HG03571 (cell line): ENCODE results near the gene NOMO2.
"Not testable (repeated sequence)": the region's sequence is repeated elsewhere in the genome, so short reads cannot be mapped to it uniquely, and the experiment has no call there.

Experiments used
- ATAC-seq: cut with Tn5 transposase; IDR thresholded peaks from one replicate; pipeline ENCODE4 v1.9.1; 2021; ENCODE audit not compliant: unreplicated experiment

The NOMO2 gene

DNA sequence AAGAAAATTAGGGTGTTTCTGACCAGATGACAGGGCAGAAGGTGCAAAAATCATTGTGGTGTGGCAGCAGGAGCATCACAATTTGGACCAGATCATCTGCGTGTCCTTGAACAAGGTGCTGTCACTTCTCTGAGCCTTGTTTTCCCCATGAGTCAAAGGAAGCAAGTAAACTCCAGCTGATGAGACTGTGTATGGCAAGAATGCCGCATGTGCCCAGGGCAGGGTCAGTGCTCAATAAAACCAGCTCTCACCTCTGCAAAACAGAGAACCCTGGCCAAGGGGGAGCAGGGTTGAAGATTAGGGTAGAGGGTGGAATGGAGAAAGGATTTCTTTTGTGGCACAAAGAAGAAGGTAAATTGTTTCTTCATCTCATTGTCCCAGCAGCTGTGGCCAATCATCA lies 17.4 kb upstream of the NOMO2 start:
- not testable (repeated sequence) for ATAC-seq

DNA sequence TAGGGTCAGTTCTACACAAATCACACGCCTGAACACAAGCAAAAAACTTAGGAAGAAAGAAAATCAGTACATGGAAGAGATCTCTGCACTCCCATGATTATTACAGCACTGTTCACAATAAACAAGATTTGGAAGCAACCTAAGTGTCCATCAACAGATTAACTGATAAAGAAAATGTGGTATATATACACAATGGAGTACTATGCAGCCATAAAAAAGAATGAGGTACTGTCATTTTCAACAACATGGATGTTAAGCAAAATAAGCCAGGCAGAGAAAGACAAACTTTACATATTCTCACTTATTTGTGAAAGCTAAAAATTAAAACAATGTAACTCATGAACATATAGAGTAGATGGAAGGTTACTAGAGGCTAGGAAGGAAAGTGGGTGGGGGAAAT lies 16.0 kb upstream of the NOMO2 start:
- not testable (repeated sequence) for ATAC-seq

DNA sequence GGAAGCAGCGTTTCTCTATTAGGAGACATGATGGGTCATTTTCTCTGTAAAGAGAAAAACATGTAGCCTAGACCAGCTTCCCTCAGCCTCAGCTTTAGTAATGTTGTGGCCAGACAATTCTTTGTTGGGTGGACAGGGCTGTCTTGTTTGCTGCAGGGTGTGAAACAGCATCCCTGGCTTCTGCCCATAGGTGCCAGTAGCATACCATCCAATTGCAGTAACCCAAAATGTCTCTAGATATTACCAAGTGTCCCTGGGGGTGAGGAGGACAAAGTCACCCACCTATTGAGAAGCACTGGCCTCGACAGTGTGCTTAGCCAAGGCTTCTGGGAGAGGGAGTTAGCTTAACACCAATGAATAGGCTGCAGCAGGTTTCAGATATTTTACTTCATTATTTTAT lies 14.0 kb upstream of the NOMO2 start:
- not testable (repeated sequence) for ATAC-seq

DNA sequence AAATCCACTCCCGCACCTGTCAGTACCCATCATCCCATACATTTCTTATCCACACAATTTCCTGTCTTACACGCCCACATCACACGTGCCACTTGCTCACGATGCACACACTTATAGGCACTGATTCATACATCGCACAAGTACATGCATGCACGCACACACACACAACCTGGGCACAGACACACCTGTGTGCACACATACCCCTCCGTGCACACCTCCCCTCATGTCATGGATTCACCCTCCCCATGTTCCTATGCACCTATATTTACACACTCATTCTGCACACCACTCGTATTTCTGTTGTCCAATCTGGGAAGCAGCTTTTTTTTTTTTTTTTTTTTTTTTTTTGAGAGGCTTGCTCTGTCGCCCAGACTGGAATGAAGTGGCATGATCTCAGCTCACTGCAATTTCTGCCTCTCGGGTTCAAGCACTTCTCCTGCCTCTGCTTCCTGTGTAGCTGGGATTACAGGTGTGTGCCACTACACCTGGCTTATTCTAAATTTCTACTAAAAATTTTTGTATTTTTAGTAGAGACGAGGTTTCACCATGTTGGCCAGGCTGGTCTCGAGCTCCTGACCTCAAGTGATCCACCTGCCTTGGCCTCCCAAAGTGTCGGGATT lies 13.5 kb upstream of the NOMO2 start:
- not testable (repeated sequence) for ATAC-seq

DNA sequence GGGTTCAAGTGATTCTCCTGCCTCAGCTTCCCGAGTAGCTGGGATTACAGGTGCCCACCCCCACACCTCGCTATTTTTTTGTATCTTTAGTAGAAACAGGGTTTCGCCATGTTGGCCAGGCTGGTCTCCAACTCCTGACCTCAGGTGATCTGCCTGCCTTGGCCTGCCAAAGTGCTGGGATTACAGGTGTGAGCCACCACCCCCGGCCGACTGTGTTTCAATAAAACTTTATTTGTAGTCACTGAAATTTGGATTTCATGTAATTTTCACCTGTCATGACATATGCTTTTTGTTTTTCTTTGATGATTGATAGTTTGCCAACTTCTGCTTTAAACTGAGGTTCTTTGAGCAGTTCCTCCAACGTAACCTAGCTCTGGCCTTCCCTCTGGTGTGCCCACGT lies 12.0 kb upstream of the NOMO2 start:
- not testable (repeated sequence) for ATAC-seq

DNA sequence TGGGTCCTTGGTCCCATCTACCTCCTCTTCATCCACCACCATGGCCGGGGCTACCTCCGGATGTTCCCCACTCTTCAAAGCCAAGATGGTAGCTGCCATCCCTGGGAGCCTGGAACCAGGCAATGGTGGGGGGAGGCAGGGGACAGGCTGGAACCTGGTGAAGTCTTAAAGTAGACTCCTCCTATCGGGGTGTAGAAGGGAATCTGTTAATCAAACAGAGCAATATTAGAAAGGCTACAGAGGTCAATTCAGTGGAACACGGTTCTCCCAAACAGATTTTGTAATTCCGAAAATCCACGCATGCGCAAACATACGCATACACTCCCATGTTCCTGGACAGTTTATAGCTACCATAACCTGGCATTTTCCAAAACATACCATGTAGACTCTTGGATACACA lies 11.1 kb upstream of the NOMO2 start:
- not testable (repeated sequence) for ATAC-seq

DNA sequence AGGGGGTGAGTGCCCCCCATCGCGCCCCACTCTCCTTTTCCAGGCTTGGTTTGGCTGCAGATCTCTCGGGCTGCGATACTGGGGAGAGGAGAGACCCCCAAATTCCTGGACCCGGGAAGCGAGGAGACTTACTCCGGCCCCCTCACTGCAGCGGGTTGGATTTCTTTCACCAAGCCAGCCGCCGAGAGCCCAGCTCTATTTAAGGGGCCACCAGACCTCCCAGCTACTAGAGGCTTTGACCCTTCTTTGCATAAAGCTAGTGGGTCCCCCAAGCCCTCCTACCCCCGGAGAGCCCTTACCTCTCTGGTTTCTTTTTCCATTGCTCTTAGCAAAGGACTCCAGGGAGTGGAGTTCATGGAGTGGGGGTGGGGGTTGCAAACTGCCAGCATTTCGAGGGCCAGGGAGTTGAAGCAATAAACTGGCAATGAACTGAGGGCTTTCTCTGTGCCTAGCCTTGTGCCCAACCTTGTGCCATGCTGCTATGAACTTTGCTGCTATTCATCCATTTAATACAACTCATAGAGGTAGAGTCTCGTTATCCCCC lies 9.5 kb upstream of the NOMO2 start:
- ATAC-seq = not testable (repeated sequence)

DNA sequence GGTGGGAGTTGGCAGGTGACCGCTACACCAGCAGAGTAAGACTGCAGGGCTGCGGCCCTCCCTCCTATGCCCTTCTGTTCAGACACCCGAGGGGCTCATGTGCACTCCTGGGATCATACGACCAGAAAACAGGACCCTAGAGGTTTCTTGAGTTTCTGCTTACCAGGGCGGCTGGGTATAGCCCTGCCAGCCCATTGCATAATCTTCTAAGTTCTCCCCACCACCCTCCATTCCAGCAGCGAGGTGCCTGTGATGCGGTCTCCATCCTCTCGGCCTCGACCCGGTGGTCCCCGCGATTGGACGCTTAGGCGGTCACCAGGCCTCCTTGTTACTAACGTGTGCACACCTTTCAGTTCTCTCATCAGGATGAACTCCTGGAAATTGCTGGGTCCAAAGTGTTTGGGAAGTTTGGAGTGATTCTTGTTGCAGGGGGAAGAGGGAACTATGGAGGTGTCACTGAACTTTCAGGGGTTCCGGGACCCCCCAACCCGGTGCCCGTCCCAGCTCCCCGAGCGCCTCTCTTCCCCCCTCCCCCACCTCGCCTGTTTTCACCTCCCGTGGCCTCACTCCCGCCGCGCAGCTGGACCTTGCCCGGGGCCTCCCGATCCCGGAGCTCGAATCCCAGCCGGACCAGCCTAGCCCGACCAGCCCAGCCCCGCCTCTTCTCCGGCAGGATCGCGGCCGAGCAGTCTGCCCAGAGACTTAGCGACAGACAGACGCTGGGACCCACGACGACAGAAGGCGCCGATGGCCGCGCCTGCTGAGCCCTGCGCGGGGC lies 8.8 kb upstream of the NOMO2 start:
- not testable (repeated sequence) for ATAC-seq

DNA sequence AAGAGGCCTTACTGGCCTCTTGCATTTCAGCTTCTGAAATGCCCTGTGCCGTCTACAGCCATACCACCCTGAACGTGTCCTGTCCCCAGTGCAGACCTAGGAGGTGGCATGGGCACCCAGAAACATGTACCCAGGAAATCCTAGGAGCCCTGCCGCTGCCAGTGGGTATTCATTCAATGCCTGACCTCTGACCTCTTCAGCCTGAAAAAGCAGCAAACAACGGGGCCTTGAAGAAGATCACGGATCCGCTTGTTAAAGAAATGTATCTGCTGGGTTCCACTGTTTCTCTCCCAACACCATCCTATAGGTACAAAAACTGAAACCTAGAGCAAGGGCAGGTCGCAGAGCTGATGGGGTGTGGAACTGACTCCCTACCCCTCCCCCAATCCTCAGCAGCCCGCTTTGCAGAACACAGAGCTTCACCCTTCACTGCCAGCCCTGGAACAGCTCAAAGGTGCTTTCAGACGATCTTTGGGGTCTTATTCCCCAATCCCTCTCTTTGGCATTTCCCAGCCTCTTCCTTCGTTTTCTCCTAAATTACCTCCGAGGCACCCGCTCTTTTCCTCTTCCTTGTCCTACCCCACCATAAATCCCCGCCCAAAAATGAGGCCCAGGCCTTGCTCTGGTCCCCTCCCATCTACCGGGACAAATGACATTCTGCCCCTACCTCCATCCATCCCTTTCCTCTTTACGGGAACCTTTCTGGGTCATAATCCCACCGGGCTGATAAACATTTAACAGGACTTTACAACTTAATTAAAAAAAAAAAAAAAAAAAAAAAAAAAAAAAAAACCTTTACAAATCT lies 1.3 kb downstream of the NOMO2 start:
- not testable (repeated sequence) for ATAC-seq

DNA sequence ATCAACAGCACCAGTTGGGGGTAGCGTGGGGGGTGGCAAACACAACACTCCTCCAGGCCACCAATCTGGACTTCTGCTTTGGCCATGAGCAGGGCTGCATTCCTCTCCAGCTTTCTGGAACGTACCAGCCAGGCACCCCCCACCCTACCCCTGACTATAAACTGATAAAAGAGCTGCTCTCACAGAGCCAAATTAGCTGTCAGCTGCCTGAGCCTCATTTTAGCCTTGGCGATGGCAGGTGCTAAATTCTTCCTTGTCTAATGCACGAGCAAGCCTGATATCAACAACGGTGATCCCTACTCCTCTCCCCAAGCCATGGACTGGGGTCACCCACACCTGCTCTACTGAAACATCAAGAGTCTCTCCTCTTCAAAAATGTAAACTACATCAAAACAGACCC lies 8.2 kb downstream of the NOMO2 start:
- ATAC-seq = not testable (repeated sequence)

DNA sequence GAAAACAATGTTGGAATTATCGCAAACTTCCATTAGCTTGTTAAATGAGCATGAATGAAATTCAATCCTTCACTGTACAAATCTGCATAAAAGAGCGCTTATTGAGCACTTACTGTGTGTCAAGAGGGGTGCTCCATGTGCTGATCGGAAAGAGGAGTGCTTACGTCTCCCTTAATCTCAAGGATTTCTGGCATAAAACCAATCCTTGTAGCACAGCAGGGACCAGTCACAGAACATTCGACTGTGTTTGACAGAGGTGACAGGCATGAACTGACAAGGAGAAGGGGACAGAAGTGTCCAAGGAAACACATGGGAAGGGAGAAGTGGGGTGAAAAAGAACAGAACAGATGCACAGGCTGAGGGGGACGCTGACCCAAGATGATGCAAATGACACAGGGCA lies 14.5 kb downstream of the NOMO2 start:
- not testable (repeated sequence) for ATAC-seq

DNA sequence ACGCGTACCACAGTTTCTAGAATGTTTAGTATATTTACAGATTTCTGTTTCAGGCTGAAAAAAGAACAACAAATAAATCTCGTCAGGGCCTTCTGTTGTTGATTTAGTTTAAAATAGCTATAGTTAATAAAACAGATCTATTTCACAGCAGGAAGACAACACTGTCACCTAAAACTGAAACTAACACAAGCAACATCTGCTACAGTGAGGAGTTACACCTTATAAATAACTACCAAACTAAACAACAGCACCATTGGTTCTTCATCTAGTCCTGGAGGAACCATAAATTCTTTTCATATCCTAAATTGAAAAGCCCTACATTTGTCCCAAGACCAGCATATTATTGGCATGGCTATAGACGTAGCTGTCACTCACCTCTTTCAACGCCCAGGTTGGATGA lies 15.0 kb downstream of the NOMO2 start:
- ATAC-seq = not testable (repeated sequence)

DNA sequence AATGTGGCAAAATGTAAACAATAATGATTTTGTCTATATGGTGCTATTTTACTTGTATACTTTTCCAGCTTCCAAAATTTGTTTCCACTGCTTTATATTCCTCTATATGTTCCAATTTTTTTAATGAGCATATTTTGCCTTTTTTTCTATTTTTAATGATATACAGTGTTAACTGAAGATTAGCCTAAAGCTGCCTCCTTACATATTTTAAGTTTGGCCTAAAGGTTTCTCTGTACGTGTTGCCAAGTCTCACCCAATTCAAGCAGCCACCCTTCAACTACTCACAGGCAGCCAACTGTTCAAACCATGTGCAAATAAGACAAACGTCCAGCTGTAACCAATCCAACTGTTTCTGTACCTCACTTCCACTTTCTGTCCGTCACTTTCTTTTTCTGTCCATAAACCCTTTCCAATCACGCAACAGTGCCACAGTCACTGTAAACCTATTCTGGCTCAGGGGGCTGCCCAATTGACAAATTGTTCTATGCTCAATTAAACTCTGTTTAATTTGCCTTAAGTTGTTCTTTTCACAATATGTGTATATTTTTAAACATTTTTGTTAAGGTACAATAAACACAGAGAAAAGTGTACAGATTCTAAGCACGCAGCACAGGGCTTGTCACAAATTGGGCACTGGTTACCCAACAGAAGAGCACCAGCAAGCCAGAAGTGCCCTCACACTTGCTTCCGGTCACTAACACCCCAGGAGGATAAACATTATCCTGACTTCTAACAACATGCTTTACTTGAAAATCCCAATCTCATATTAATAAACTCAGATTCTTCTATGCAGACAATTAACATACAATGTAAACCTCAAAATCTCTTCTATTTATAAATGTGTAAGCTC lies 17.4 kb downstream of the NOMO2 start:
- not testable (repeated sequence) for ATAC-seq

DNA sequence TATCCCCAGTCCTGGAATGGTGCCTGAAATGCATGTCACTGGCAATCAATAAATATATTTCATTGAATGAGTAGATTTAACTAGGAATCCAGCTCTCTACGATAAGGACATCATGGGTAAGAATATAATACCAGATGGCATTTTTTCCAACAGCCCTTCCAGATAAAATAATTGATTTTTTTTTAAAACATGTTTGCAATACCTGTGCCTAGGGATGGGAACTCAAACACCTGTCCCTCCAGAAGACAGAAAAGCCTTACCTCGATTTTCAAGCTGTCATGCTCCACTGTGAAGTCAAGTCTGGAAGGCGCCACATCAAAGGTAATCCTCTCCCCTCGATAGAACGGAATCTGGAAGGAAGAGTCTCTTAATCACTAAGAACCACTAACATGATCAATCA lies 20.0 kb downstream of the NOMO2 start:
- not testable (repeated sequence) for ATAC-seq

DNA sequence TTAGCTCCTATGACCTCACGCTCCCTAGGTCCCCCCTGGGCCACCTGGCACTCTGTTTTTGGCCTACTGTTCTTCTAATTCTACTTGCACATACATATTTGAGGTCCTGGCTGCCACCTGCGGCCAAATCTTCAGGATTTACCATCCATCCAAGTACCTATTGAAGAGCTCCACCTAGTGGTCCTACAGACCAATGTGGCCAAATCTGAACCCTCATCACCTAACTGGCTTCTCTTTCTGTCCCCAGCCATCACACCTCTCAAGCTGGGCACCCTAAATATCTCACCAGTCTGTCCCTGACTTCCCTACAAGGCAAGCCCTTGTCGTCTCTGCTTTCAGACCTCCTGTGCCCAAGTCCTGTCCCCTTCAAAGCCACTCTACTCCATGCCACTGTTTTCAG lies 24.9 kb downstream of the NOMO2 start:
- ATAC-seq = not testable (repeated sequence)

DNA sequence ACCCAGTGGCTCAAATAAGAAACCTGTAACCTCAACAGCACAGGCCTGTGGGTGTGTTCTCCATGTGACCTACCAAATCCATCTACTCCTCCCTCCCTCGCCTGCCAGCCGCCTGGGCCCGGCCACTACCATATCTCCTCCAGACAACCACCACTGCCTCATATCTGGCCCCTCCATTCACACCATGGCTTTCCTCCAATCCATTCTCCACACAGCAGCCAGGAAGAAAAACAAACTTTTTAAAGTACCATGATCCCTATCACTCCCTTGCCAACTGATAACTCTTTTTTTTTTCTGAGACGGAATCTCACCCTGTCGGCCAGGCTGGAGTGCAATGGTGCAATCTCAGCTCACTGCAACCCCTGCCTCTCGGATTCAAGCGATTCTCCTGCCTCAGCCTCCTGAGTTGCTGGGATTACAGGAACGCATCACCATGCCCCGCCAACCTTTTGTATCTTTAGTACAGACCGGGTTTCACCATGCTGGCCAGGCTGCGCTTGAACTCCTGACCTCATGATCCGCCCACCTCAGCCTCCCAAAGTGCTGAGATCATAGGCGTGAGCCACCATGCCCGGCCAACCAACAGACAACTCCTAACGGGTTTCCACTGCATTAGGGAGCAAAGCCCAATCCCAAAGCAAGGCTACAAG lies 26.3 kb downstream of the NOMO2 start:
- not testable (repeated sequence) for ATAC-seq

DNA sequence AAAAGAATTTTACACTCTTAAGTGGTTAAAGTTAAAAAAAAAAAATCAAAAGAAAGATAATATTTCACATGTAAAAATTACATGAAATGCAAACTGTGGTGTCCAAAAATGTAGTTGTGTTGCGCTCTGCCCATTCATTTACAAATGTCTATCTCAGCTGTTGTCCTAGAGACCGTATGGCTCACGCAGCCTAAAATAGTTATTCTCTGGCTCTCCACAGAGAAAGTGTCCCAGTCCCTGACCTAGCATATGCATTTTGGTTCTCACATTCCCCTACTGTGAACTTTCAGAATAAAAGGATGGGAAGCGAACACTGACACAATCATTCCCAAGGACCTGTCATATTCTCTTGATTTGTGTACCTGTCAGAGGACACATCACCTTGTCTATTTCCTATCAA lies 27.6 kb downstream of the NOMO2 start:
- ATAC-seq = not testable (repeated sequence)

DNA sequence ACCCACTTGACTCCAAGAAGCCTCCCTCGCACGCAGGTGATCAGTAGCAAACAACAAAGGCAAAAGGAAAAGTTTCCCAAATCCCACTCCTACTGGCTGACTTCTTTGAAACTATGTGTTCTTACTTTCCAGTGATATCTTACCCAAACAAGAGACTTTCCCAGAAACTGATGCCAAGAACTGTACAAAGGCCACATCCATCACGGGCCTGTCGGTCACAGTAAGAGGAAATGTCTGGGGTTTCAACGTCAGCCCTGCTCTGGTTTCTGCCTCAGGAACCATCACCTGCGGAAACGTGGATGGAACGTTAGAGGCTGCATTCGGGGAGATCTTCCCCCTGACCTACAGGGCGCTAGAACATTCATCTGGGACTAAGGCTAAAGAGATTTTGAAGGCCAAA lies 30.6 kb downstream of the NOMO2 start:
- ATAC-seq = not testable (repeated sequence)

DNA sequence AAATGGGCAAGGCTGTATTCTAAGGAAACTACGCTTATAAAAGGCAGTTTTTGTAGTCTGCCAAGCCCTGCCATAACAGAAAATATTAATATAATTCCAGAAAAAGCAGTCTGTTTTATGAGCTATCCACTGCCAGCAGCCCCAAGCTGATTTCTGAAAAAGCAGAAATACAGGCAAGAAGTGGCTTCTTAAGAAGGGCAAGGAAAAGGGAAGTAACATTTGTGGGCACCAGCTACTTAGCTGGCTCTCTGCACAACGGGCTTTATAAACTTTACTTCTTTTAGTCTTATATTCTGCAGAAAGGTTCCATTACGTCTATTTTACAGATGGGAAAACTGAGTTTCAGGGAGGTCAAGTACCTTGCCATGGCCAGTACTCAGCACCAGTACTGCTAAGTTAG lies 31.6 kb downstream of the NOMO2 start:
- not testable (repeated sequence) for ATAC-seq

DNA sequence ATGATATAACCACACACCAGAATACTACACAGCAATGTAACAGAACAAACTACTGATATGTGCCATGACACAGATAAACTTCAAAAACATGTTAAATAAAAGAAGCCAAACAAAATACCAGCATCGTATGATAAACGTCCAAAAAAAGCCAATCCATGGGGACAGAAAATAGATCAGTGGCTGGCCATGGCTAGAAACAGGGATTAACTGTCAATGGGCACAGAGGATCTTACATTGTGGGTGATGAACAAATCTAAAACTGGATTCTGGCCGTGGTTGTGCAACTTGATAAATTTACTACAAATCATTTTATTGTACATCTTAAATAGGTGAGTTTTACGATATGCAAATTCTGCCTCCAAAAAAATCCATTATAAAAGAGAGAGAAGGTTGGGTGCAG lies 35.4 kb downstream of the NOMO2 start:
- ATAC-seq = not testable (repeated sequence)
